Neural cell (in vitro differentiated cells): Measurements from ENCODE around the gene TMEM237. TPM values are rescaled to one million over a fixed set of nuclear protein-coding genes. Genes with fewer than 3 reads are reported as not detected.

Experiments used
- H2AFZ ChIP-seq: fragments of 200-600, 300-800 bp; sonication (generic), shearing (Covaris generic); 2 replicates; pipeline ENCODE4 v1.6.0; 2014; ENCODE audit warnings: low read depth, mild to moderate bottlenecking, antibody characterized with exemption, low read length, moderate library complexity
- H3F3A ChIP-seq: fragments of 200-600 bp; shearing (Covaris generic); 2 replicates; pipeline ENCODE4 v1.6.1; 2016; ENCODE audit warnings: mild to moderate bottlenecking, moderate library complexity, mixed read lengths, antibody characterized with exemption, low read length; ENCODE audit not compliant: insufficient read depth, poor library complexity, severe bottlenecking
- H3K27ac ChIP-seq: fragments of 200-600, 300-800 bp; sonication (generic), shearing (Covaris generic); 2 replicates; pipeline ENCODE4 v1.5.1; 2014; ENCODE audit warnings: mild to moderate bottlenecking, low read length, moderate library complexity
- H3K27me3 ChIP-seq: fragments of 300-800, 200-600 bp; sonication (generic), shearing (Covaris generic); 2 replicates; pipeline ENCODE4 v1.6.0; 2014; ENCODE audit warnings: mild to moderate bottlenecking, low read depth, low read length, moderate library complexity; ENCODE audit not compliant: insufficient read depth
- H3K36me3 ChIP-seq: fragments of 300-800, 200-600 bp; sonication (generic), shearing (Covaris generic); 2 replicates; pipeline ENCODE4 v1.5.1; 2014; ENCODE audit warnings: mild to moderate bottlenecking, antibody characterized with exemption, low read length, moderate library complexity; ENCODE audit not compliant: insufficient read depth
- H3K4me2 ChIP-seq: fragments of 300-800, 200-600 bp; sonication (generic), shearing (Covaris generic); 2 replicates; pipeline ENCODE4 v1.6.0; 2014; ENCODE audit warnings: mild to moderate bottlenecking, low read length
- H3K4me3 ChIP-seq: fragments of 300-800, 200-600 bp; sonication (generic), shearing (Covaris generic); 2 replicates; pipeline ENCODE4 v1.5.1; 2014; ENCODE audit warnings: mild to moderate bottlenecking, low read length, moderate library complexity
- H3K79me2 ChIP-seq: fragments of 200-600 bp; shearing (Covaris generic); replicated peaks from 2 replicates; pipeline ENCODE4 v1.6.0; 2014; ENCODE audit warnings: mild to moderate bottlenecking, low read length, moderate library complexity; ENCODE audit not compliant: insufficient read depth
- H3K9ac ChIP-seq: fragments of 300-800, 200-600 bp; sonication (generic), shearing (Covaris generic); 2 replicates; pipeline ENCODE4 v1.6.1; 2016; ENCODE audit warnings: mild to moderate bottlenecking, low read length, mixed read lengths
- H3K9me2 ChIP-seq: fragments of 200-600 bp; shearing (Covaris generic); 2 replicates; pipeline ENCODE4 v1.6.1; 2016; ENCODE audit warnings: mild to moderate bottlenecking, low read length, mixed read lengths; ENCODE audit not compliant: insufficient read depth
- H3K9me3 ChIP-seq: fragments of 200-600, 300-800 bp; sonication (generic), shearing (Covaris generic); 2 replicates; pipeline ENCODE4 v1.6.1; 2016; ENCODE audit warnings: mild to moderate bottlenecking, mixed run types, low read length, moderate library complexity, mixed read lengths
- H4K20me1 ChIP-seq: fragments of 200-600 bp; shearing (Covaris generic); 2 replicates; pipeline ENCODE4 v1.6.1; 2016; ENCODE audit warnings: mild to moderate bottlenecking, mixed run types; ENCODE audit not compliant: insufficient read depth
- CTCF ChIP-seq: fragments of 450-650 bp; IDR thresholded peaks from 2 replicates; pipeline ENCODE4 v1.5.1; 2014; ENCODE audit warnings: antibody characterized with exemption, mild to moderate bottlenecking, moderate library complexity; ENCODE audit not compliant: poor library complexity, severe bottlenecking
- EP300 ChIP-seq: fragments of 450-650 bp; conservative IDR thresholded peaks from 2 replicates; pipeline ENCODE4 v1.6.1; 2014; ENCODE audit warnings: antibody characterized with exemption, mild to moderate bottlenecking, moderate library complexity; ENCODE audit not compliant: poor library complexity, severe bottlenecking
- EZH2 ChIP-seq: fragments of 200-600, 300-800 bp; shearing (Covaris generic), sonication (generic); IDR thresholded peaks from 2 replicates; pipeline ENCODE4 v1.6.1; 2014; ENCODE audit warnings: antibody characterized with exemption, low read length, borderline replicate concordance, mild to moderate bottlenecking; ENCODE audit not compliant: insufficient read depth, poor library complexity, severe bottlenecking
- MXI1 ChIP-seq: fragments of 450-650 bp; conservative IDR thresholded peaks from 2 replicates; pipeline ENCODE4 v1.6.1; 2014; ENCODE audit warnings: antibody characterized with exemption, mild to moderate bottlenecking; ENCODE audit not compliant: poor library complexity, severe bottlenecking
- POLR2AphosphoS5 ChIP-seq: IDR thresholded peaks from 2 replicates; pipeline ENCODE4 v1.6.1; 2012
- RAD21 ChIP-seq: fragments of 450-650 bp; conservative IDR thresholded peaks from 2 replicates; pipeline ENCODE4 v1.6.1; 2014; ENCODE audit warnings: antibody characterized with exemption, mild to moderate bottlenecking, moderate library complexity
- REST ChIP-seq: IDR thresholded peaks from 2 replicates; pipeline ENCODE4 v1.6.1; 2012; ENCODE audit warnings: borderline replicate concordance
- SMC3 ChIP-seq: fragments of 450-650 bp; conservative IDR thresholded peaks from 2 replicates; pipeline ENCODE4 v1.6.1; 2014; ENCODE audit warnings: antibody characterized with exemption, mild to moderate bottlenecking, moderate library complexity; ENCODE audit not compliant: poor library complexity
- TAF1 ChIP-seq: IDR thresholded peaks from 2 replicates; pipeline ENCODE4 v1.6.1; 2012; ENCODE audit warnings: low read depth
- polyA plus RNA-seq: library from polyadenylated mRNA; depleted of rRNA; stranded (reverse); fragments of >200 nt; gene quantifications from 2 replicates; pipeline ENCODE4 v1.2.3, GENCODE V29; 2014

The TMEM237 gene
- polyA plus RNA-seq, 1 donor from 2014 or later = 58.7 TPM

- Histone ChIP-seq H3K27ac (no peak overlapping the region), H3K27me3 (no peaks in the 10 kb centered on the region), H3K9me3 (no peaks in the 10 kb centered on the region), H3K79me2 (no peaks in the 10 kb centered on the region), H3K4me3 (no peak overlapping the region), H3F3A (no peaks in the 10 kb centered on the region), H3K9me2 (no peaks in the 10 kb centered on the region), H3K36me3 (no peaks in the 10 kb centered on the region), H3K9ac (no peak overlapping the region), H2AFZ (no peak overlapping the region), H3K4me2 (no peak overlapping the region), H4K20me1 (no peaks in the 10 kb centered on the region)
- no peak for TF ChIP-seq SMC3
- TF ChIP-seq TAF1 = no peak
- TF ChIP-seq EP300 = no peak
- no peak for TF ChIP-seq RAD21
- no peak for TF ChIP-seq EZH2
- no peak for TF ChIP-seq CTCF
- TF ChIP-seq POLR2AphosphoS5 = no peak
- TF ChIP-seq MXI1 = no peak
- no peak for TF ChIP-seq REST
These were observed 12.8 kb upstream of the TMEM237 start for GRCh38 chr2:201656102-201656501.

GRCh38 chr2:201654616-201655384, 11.5 kb upstream of the TMEM237 start:
- H3K9ac ChIP-seq = no peak overlapping the region
- H3K27ac ChIP-seq = no peak overlapping the region
- H3K79me2 ChIP-seq = no peaks in the 10 kb centered on the region
- H2AFZ ChIP-seq = no peak overlapping the region
- no peaks in the 10 kb centered on the region for H3K9me2 ChIP-seq
- no peaks in the 10 kb centered on the region for H3K27me3 ChIP-seq
- H3K36me3 ChIP-seq = no peaks in the 10 kb centered on the region
- no peak overlapping the region for H3K4me2 ChIP-seq
- H3F3A ChIP-seq = no peaks in the 10 kb centered on the region
- H3K9me3 ChIP-seq = no peaks in the 10 kb centered on the region
- no peaks in the 10 kb centered on the region for H4K20me1 ChIP-seq
- TF ChIP-seq REST = no peak
- TF ChIP-seq MXI1 = no peak
- TF ChIP-seq EZH2 = no peak
- TF ChIP-seq EP300 = no peak
- no peak for TF ChIP-seq CTCF
- no peak for TF ChIP-seq POLR2AphosphoS5
- no peak for TF ChIP-seq RAD21
- no peak for TF ChIP-seq TAF1
- TF ChIP-seq SMC3 = no peak
- no peak overlapping the region for H3K4me3 ChIP-seq
